Measurements from ENCODE around the gene ZDHHC14.
"Not testable (repeated sequence)": the region's sequence is repeated elsewhere in the genome, so short reads cannot be mapped to it uniquely, and the experiment has no call there.

The ZDHHC14 gene

GRCh38 chr6:157569543-157569942, 188.6 kb downstream of the ZDHHC14 start:
- DNase-seq (ENCODE audit: low read depth, low spot score) = no peak

GRCh38 chr6:157570104-157570503, 189.1 kb downstream of the ZDHHC14 start:
- DNase-seq (ENCODE audit: low read depth, low spot score) = no peak

DNA sequence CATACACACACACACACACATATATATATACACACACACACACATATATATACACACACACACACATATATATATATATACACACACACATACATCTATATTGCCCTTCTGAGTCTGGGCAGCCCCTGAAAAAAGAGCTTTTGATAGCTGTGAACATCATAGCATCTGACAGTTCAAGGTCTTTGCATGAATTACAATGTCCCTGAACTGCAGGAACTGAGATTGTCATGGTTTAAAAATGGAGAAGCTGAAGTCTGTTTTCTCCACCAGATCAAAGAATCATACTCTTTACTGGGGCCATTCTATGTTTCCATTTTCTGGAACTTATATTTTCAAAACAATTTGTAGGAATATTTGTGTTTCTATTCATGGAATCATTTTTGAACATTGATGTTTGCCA, 189.8 kb downstream of the ZDHHC14 start:
- DNase-seq (ENCODE audit: low read depth, low spot score) = no peak

DNA sequence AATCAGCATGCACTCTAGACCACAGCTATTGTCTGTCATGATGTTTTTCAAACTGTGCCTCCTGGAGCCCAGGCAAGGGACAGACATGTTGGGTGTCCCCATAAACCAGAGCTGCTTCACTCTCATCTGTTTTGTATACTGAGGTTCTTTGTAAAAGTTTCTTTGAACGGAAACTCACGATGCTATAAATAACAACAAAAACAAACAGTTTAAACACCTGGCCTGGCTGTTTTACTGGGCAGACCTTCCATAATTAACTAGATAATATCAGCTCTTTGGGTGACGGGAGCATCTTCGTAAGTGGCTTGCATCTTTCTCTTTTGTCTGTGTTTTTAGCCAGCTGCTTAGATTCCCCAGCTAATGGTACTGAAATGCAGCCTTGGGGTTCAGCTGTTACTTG, 190.3 kb downstream of the ZDHHC14 start:
- no peak for DNase-seq (ENCODE audit: low read depth, low spot score)

GRCh38 chr6:157571950-157572349, 191.0 kb downstream of the ZDHHC14 start:
- no peak for DNase-seq (ENCODE audit: low read depth, low spot score)

DNA sequence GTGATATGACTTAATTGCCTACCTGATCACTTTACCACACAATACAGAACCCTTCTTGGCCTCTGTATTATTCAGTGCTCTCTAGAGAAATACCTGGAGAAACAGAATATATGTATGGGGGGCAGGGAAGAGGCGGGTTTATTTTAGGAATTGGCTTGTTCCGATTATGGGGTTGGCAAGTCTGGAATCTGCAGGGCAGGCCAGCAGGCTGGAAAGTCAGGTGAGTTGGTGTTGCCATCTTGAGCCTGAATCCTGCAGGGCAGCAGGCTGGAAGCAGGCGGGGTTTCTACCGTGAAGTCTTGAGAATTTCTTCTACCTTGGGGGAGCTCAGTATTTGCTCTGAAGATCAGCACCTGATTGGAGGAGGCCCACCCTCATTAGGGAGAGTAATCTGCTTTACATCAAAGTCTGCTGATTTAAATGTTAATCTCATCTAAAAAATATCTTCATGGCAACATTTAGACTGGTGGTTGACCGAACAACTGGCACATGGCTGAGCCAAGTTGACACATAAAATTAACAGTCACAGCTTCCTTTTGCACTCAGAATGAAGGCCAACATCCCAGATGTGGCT, 193.9 kb downstream of the ZDHHC14 start:
- DNase-seq (ENCODE audit: low read depth, low spot score) = no peak

GRCh38 chr6:157575436-157576145, 194.6 kb downstream of the ZDHHC14 start:
- DNase-seq (ENCODE audit: low read depth, low spot score) = no peak

DNA sequence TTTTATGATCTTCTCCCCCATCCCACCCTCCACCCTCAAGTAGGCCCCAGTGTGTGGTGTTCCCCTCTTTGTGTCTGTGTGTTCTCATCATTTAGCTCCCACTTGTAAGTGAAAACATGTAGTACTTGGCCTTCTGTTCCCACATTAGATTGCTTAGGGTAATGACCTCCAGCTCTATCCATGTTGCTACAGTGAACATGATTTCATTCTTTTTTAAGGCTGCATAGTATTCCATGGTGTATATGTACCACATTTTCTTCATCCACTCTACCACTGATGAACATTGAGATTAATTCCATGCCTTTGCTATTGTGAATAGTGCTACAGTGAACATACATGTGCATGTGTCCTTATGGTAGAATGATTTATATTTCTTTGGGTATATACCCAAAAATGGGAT, 196.0 kb downstream of the ZDHHC14 start:
- DNase-seq (ENCODE audit: low read depth, low spot score) = not testable (repeated sequence)

GRCh38 chr6:157578527-157578926, 197.5 kb downstream of the ZDHHC14 start:
- DNase-seq (ENCODE audit: low read depth, low spot score) = not testable (repeated sequence)

DNA sequence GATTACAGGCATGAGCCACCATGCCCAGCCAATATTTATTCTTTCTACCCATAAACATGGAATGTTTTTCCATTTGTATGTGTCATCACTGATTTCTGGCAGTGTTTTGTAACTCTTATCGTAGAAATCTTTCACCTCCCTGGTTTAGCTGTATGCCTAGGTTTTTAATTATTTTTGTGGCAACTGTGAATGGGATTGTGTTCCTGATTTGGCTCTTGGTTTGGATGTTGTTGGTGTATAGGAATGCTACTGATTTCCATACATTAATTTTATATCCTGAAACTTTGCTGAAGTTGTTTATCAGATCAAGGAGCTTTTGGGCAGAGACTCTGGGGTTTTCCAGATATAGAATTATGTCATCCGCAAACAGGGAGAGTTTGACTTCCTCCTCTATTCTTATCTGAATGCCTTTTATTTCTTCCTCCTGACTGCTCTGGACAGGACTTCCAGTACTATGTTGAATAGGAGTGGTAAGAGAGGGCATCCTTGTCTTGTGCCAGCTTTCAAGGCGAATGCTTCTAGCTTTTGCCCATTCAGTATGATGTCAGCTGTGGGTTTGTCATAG, 198.6 kb downstream of the ZDHHC14 start:
- DNase-seq (ENCODE audit: low read depth, low spot score) = peak; percentile 61

DNA sequence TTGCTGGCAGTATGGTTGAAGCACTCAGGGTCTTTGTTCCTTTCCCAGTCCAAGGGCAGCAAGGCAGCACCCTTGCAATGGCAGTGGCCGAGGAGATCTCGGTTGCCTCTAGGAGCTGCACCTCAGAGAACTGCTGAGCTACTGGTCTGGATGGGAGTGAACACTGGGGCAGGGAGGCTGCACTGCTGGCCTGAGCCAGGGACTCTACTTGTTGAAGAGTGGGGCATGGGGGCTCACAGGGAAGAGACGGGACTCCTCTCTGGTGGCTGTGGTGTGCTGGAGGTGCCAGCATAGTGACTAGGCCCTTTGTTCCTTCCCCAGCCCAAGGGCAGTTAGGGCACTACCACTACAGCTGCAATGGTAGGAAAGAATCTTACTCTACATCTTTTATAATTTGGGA, 203.0 kb downstream of the ZDHHC14 start:
- DNase-seq (ENCODE audit: low read depth, low spot score) = no peak

DNA sequence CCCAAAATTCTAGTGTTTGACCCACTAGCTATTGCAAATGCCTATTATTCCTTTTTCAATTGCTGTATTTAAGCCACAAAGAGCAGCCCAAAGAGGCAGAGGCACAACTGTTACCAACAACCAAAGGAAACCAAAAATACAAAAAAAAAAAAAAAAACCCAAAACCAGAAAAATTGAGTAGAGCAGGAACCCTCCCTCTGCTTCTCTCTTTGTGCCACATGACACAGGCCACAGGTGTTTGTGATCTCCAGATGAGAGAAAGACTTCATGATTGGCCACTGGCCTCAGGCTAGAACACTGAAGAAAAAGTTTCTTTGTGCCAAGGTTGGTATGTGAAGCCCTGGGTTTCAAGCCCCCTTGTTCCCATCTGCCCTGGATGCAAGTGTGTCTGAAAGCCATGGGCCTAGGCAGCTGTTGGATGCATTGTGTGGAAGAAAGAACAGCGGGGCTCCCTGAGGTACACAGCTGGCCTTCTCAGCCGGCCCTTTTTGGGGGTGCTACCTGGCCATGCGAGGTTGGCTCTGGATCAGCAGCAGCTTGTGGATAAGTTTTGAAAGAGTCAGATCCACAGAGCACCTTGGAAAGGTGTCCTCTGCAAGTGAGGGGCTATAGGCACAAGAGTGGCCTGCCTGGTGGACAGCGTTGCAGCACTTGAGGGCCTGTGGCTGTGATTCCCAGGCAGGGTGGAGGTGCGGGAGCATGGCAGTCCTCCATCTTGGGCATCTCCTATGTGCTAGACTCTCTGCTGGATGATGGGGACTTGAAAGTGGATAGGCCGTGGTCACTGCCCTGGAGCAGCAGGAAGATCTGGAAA, 204.5 kb downstream of the ZDHHC14 start:
- DNase-seq (ENCODE audit: low read depth, low spot score) = no peak

GRCh38 chr6:157586088-157586414, 205.1 kb downstream of the ZDHHC14 start:
- DNase-seq (ENCODE audit: low read depth, low spot score) = no peak

- DNase-seq (ENCODE audit: low read depth, low spot score) = no peak
Measured at GRCh38 chr6:157586476-157587126, 205.6 kb downstream of the ZDHHC14 start.

DNA sequence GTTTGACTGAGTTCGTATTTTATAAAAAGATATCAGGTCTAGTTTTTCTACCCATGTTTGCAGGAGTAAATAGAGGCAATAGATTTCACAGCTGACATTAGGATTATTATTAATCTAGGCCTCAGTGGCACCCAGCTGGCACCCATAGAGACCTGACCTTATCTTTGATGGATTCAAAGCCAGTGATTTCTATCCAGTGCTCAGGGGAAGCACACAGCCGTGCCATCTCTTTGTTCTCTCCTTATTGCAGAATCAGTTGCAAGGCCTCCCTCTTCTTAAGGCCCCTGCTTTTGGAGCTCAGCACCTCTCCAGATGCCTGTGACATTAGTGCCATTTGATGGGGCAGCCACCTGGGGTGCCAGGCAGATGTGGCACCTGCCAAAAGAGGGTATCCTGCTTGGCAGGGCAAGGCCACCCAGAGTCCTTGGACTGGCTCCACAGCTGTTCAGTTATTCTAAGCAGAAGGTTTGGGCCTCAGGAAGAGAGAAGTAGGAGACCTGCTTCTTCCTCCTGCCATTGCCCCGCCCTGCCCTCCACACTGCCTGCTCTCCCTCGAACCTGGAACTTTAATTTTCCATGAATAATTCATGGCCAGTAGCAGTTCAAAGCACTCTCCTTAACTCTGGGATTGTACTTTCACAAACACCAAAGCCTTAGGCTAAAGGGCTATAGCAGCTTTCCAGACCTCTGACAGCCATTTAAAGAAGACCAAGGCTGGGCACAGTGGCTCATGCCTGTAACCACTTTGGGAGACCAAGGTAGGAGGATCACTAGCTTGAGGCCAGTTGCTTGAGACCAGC, 206.3 kb downstream of the ZDHHC14 start:
- no peak for DNase-seq (ENCODE audit: low read depth, low spot score)

GRCh38 chr6:157590654-157591053, 209.7 kb downstream of the ZDHHC14 start:
- not testable (repeated sequence) for DNase-seq (ENCODE audit: low read depth, low spot score)

DNA sequence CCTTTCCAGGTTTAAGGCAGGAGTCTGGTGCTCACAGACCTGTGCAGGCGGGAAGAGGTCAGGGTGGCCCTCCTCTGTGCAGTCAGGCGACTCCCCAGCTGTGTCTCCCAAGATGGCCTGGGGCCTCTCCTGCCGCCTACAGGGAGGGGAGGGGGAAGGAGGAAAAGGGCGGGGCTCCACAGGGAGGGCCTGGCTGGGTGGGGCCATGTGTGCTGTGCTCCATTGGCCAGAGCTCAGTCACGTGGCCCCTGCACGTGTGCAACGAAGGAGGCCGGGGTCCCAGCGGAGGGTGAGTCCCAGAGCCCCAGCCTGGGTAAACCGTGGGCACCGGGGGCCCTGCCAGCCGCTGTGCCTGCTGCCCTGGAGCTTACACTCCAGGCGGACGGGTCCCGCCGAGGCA, 211.6 kb downstream of the ZDHHC14 start:
- DNase-seq (ENCODE audit: low read depth, low spot score) = no peak

DNA sequence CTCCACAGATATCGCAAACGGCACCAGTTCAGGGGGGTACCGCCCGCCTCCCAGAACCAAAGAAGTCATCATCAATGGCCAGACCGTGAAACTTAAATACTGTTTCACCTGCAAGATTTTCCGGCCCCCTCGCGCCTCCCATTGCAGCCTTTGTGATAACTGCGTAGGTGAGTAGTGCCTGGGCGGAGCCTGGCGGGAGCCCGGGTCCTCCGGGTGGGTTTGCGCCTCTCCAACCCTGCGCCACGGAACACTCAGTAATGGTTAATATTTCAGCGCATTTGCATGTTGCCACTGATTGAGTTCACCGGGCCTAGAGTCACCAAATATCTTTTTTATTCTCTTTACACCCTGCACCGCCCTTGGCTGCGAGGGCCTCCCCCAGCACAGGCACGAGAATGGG, 212.0 kb downstream of the ZDHHC14 start:
- DNase-seq (ENCODE audit: low read depth, low spot score) = no peak

- no peak for DNase-seq (ENCODE audit: low read depth, low spot score)
Measured at GRCh38 chr6:157593596-157593995, 212.6 kb downstream of the ZDHHC14 start.

- no peak for DNase-seq (ENCODE audit: low read depth, low spot score)
Measured at GRCh38 chr6:157594292-157594691, 213.3 kb downstream of the ZDHHC14 start.

GRCh38 chr6:157595768-157596167, 214.8 kb downstream of the ZDHHC14 start:
- no peak for DNase-seq (ENCODE audit: low read depth, low spot score)

Data from astrocyte of the hippocampus (primary cell).